GM12873 (cell line): Measurements from ENCODE around the gene CRELD1.

Source experiments
- TF ChIP-seq, protein P1 (sequence below): IDR thresholded peaks from 2 replicates; pipeline ENCODE4 v1.5.1; 2012; ENCODE audit warnings: low read depth, mild to moderate bottlenecking, moderate library complexity, low read length, control low read depth; ENCODE audit not compliant: insufficient read depth; ENCODE audit errors: missing control alignments

Gene CRELD1

DNA sequence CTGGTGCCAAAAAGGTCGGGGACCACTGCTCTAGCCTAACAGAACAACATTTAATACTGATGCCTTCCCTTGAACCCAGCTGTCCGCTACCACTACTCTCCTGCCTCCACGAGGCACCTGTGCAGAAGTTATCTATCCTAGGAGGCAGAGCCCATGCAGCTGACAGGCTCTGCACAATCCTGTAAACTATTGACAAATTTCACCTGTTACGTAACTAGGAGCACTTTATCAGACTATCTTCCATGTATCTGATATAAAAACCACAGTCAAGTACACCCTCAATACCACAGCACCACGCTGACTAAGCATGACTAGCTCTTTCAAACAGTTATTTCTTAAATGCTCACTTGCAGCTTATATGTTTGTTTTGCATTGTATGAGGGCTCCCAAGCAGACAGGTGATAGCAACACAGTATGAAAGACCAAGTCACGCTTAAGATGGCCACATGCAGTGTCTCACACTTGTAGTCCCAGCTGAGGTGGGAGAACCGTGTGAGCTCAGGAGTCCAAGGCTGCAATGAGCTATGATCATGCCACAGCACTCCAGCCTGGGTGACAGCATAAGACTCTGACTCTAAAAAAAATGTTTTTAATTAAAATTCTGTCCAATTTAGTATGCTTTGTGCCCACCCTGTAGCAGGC is 21.2 kb upstream of the CRELD1 start:
- TF ChIP-seq, protein P1, sequence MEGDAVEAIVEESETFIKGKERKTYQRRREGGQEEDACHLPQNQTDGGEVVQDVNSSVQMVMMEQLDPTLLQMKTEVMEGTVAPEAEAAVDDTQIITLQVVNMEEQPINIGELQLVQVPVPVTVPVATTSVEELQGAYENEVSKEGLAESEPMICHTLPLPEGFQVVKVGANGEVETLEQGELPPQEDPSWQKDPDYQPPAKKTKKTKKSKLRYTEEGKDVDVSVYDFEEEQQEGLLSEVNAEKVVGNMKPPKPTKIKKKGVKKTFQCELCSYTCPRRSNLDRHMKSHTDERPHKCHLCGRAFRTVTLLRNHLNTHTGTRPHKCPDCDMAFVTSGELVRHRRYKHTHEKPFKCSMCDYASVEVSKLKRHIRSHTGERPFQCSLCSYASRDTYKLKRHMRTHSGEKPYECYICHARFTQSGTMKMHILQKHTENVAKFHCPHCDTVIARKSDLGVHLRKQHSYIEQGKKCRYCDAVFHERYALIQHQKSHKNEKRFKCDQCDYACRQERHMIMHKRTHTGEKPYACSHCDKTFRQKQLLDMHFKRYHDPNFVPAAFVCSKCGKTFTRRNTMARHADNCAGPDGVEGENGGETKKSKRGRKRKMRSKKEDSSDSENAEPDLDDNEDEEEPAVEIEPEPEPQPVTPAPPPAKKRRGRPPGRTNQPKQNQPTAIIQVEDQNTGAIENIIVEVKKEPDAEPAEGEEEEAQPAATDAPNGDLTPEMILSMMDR = no peak

DNA sequence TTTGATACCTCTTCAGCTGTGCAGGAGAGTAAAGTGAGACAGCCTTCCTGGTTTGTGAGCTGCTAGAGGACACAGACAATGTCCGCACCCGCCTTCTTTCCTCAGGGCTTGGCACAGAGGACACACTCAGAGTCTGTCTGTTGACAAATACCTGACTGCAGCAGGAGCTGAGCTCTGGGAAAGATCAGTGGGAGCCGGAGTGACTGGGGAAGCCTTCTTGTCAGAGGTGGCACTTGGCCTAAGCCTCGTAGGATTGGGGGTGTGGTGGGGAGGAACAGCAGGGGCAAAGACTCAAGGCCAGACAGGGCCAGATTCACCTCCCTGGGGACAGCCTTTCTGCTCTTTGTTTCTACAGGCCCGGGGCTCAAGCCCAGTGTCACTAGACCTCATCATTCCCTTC is 20.0 kb upstream of the CRELD1 start:
- TF ChIP-seq, protein P1 = no peak

GRCh38 chr3:9914011-9914410 is 19.6 kb upstream of the CRELD1 start:
- TF ChIP-seq, protein P1 = no peak

DNA sequence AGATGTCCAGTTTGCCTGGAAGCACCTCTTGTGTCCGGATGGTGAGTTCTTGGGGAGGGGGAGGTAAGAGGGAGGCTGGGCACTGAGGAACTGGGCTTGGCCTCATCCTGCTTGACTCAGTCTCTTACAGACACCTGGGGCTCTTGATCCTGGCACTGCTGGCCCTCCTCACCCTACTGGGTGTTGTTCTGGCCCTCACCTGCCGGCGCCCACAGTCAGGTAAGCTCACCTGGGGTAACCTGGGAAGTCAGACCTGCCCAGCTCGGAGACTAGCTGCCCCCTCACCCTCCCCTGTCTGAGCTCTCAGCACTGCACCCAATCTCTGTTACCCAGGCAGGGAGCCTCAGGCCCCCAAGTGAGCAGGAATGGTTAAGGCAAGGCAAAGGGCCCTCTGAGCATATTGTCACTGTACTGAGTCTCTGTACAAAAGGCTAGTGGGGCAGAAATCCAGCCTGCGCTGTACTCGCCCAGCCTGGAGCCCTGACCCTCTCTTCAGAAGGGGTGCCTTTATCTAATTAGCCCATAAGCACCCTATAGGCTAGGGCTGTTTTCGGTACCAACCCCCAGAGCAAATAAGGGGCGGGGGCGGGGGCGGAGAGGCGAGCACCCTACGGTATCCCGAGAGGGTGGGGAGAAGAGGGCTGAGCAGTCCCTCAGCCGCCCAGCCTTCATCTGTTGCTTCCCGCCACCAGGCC is 18.9 kb upstream of the CRELD1 start:
- TF ChIP-seq, protein P1 = no peak

- TF ChIP-seq, protein P1 = no peak
These were observed 18.1 kb upstream of the CRELD1 start for GRCh38 chr3:9915254-9916141.

GRCh38 chr3:9916346-9916733 is 17.3 kb upstream of the CRELD1 start:
- TF ChIP-seq, protein P1 = no peak

DNA sequence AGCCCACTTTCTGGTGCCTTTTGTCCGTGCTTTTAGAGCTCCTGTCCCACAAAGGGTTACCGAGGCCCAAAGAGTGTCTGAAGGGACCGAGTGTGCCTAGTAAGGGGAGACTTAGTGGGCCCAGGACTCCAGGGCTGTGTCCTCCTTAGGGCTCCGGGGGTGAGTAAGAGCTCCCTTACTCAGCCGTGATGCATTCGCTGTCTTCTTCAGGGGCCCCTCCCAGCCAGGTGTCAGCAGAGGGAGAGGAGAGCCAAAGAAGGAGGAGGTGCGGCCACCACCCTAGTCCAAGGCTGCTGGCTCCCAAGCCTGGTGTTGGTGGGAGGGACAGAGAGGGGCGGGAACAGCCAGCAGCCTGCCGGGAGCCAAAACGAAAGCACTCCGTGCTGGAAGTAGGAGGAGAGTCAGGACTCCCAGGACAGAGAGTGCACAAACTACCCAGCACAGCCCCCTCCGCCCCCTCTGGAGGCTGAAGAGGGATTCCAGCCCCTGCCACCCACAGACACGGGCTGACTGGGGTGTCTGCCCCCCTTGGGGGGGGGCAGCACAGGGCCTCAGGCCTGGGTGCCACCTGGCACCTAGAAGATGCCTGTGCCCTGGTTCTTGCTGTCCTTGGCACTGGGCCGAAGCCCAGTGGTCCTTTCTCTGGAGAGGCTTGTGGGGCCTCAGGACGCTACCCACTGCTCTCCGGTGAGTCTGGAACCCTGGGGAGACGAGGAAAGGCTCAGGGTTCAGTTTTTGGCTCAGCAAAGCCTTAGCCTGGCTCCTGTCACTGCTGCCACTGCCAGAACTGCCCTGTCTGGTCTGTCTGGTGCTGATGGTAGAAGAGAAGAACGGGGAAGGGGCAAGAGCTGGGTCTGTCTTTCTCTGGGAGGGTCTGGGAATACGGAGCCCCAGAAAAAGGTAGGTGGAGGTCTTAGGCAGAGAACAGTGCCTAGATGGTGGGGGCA is 16.6 kb upstream of the CRELD1 start, which contains the start of gene IL17RC:
IL17RC (plus strand) TSS at position 365 of the 947 bp plus-strand sequence; CDS start at position 583, 218 bp downstream.
- TF ChIP-seq, protein P1 = no peak
